Calu3 (cell line): Measurements from ENCODE around the gene BIRC7. TPM values are rescaled to one million over a fixed set of nuclear protein-coding genes. Genes with fewer than 3 reads are reported as not detected.

Experiments used
- BruUV-seq: library from RNA; stranded (reverse); fragments of 400-500 nt; replicated peaks from 2 replicates; lab custom pipeline; 2021; lab: Mats Ljungman, UMichigan
- CTCF ChIA-PET: fragments of 300-600 bp; sonication (Branson Sonifier 250); formaldehyde crosslinking; loops from one replicate; lab custom pipeline; 2022; ENCODE audit warnings: antibody characterized with exemption; lab: Charles Lee
- DNase-seq: peaks from one replicate; pipeline ENCODE4 v3.0.0; 2022
- H3K27ac Mint-ChIP-seq: one replicate; pipeline ENCODE4 v1.8.0; 2022; ENCODE audit warnings: mixed read lengths; ENCODE audit not compliant: unreplicated experiment
- H3K27me3 Mint-ChIP-seq: one replicate; pipeline ENCODE4 v1.8.0; 2022; ENCODE audit warnings: mixed read lengths; ENCODE audit not compliant: unreplicated experiment
- H3K36me3 Mint-ChIP-seq: one replicate; pipeline ENCODE4 v1.8.0; 2022; ENCODE audit warnings: mild to moderate bottlenecking, moderate library complexity, mixed read lengths; ENCODE audit not compliant: insufficient read depth, unreplicated experiment
- H3K4me1 Mint-ChIP-seq: one replicate; pipeline ENCODE4 v1.8.0; 2022; ENCODE audit warnings: mild to moderate bottlenecking, low read depth, mixed read lengths; ENCODE audit not compliant: unreplicated experiment
- H3K4me3 Mint-ChIP-seq: one replicate; pipeline ENCODE4 v1.8.0; 2022; ENCODE audit warnings: mild to moderate bottlenecking, low read depth, moderate library complexity, mixed read lengths; ENCODE audit not compliant: unreplicated experiment
- H3K9me3 Mint-ChIP-seq: one replicate; pipeline ENCODE4 v1.8.0; 2022; ENCODE audit warnings: low read depth, mixed read lengths; ENCODE audit not compliant: unreplicated experiment
- CTCF ChIP-seq: fragments of 200-600 bp; IDR thresholded peaks from one replicate; pipeline ENCODE4 v1.8.0; 2022; ENCODE audit warnings: antibody characterized with exemption; ENCODE audit not compliant: unreplicated experiment
- intact Hi-C: fragments of 100-400 bp; cut with micrococcal nuclease; formaldehyde crosslinking; loops from one replicate; pipeline ENCODE4 v1.10.0; 2022; ENCODE audit not compliant: unreplicated experiment
- total RNA-seq: library from RNA; stranded (reverse); gene quantifications from 2 replicates; pipeline ENCODE4 v1.2.3, GENCODE V29; 2022

Gene BIRC7
- total RNA-seq, 1 experiment from 2014 or later = 0.26 TPM

- no peak for TF ChIP-seq CTCF
- intact Hi-C loops = no loop called here
- H3K4me3 Mint-ChIP-seq = no peak overlapping the region
- CTCF ChIA-PET = no interaction called here
- peaks cover 83% of the 10 kb centered on the region for H3K36me3 Mint-ChIP-seq
- H3K4me1 Mint-ChIP-seq = peaks cover 22% of the 10 kb centered on the region
- H3K27me3 Mint-ChIP-seq = no peaks in the 10 kb centered on the region
- no peaks in the 10 kb centered on the region for H3K9me3 Mint-ChIP-seq
- no peak overlapping the region for H3K27ac Mint-ChIP-seq
- DNase-seq = no peak
- BruUV-seq = no TSS peak
These were observed 32.7 kb upstream of the BIRC7 start for GRCh38 chr20:63202811-63203526.

GRCh38 chr20:63204362-63204761 lies 31.3 kb upstream of the BIRC7 start:
- no peaks in the 10 kb centered on the region for H3K27me3 Mint-ChIP-seq
- no peak for TF ChIP-seq CTCF
- CTCF ChIA-PET = no interaction called here
- DNase-seq = no peak
- no TSS peak for BruUV-seq
- H3K4me3 Mint-ChIP-seq = no peak overlapping the region
- H3K9me3 Mint-ChIP-seq = no peaks in the 10 kb centered on the region
- peaks cover 20% of the 10 kb centered on the region for H3K4me1 Mint-ChIP-seq
- H3K27ac Mint-ChIP-seq = no peak overlapping the region
- intact Hi-C loops = no loop called here
- H3K36me3 Mint-ChIP-seq = peaks cover 71% of the 10 kb centered on the region

GRCh38 chr20:63205896-63206295 lies 29.8 kb upstream of the BIRC7 start:
- CTCF ChIA-PET = interaction anchor here (1.3 to 1.6 kb wide), 2 partner anchors 9 to 13 kb away, joined by 5 to 6 read pairs; no protein-coding TSS in a partner anchor
- Mint-ChIP-seq H3K36me3 (peaks cover 74% of the 10 kb centered on the region), H3K4me3 (no peak overlapping the region), H3K27ac (no peak overlapping the region), H3K27me3 (no peaks in the 10 kb centered on the region), H3K9me3 (no peaks in the 10 kb centered on the region), H3K4me1 (peaks cover 20% of the 10 kb centered on the region)
- intact Hi-C loops = no loop called here
- no TSS peak for BruUV-seq
- TF ChIP-seq CTCF = no peak
- DNase-seq = no peak

GRCh38 chr20:63206878-63207277 lies 28.8 kb upstream of the BIRC7 start:
- Mint-ChIP-seq H3K9me3 (no peaks in the 10 kb centered on the region), H3K27ac (no peak overlapping the region), H3K36me3 (peaks cover 72% of the 10 kb centered on the region), H3K4me1 (peaks cover 29% of the 10 kb centered on the region), H3K27me3 (no peaks in the 10 kb centered on the region), H3K4me3 (no peak overlapping the region)
- BruUV-seq = no TSS peak
- DNase-seq = no peak
- TF ChIP-seq CTCF = no peak
- intact Hi-C loops = no loop called here
- CTCF ChIA-PET = interaction anchor here (1.4 to 1.6 kb wide), 2 partner anchors 8 to 16 kb away, joined by 5 read pairs; no protein-coding TSS in a partner anchor
